ENCODE measurements around the gene TLE2.
"Not testable (repeated sequence)": the region's sequence is repeated elsewhere in the genome, so short reads cannot be mapped to it uniquely, and the experiment has no call there.

The TLE2 gene

DNA sequence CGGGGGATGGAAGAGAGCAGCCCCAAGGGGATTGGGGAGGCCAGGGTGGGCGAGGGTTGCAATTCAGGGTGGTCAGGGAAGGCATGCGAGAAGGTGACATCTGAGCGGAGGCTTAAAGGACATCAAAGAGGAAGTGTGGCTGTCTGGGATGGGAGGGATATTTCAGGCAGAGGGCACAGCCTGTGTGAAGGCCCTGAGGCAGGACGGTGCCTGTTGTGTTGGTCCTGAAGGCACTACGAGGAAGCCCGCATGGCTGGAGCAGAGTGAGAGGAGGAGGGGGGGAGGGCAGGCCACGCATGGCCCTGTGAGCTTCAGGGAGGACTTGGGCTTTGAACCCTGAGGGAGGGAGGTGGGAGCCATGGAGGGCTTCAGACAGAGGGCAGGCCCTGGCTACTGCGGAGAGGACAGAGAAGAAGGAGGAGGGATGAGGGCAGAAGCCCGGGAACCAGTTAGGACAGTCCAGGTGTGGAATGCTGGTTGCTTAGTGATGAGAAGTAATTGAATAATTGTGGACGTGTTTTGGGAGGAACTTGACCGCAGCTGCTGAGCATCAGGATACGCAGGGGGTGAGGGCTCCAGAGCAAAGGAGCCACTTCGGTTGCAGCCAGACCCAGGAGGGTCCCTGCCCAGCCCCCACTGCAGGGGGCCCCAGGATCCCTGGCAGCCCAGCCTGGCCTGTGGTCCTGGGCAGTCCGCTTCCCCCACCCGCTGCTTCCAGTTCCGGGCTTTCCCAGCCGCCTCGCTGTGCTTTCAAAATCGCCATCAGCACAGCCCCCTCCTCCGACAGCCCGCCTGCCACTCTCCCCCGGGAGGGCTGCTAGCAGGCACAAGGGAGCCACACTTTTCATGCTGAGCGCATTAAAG lies 45.5 kb downstream of the TLE2 start:
- no peak for DNase-seq (ENCODE audit: low spot score)

DNA sequence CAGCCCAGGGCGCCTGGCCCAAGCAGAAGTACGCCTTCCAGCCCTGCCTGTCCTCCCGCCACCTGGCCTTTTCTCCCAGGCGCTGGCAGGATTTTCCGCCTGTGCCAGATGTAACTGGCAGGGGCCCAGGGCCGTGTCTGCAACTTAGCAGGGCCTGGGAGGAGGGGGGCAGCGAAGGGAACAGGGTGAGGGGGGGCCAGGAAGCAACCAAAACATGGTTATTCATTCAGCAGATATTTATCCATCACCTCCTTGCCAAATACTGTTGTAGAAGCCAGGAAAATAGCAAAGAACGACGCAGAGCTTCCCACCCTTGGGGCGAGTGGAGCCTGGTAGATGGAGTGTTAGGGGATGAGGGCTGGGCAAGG lies 46.1 kb downstream of the TLE2 start:
- no peak for DNase-seq (ENCODE audit: low spot score)

DNA sequence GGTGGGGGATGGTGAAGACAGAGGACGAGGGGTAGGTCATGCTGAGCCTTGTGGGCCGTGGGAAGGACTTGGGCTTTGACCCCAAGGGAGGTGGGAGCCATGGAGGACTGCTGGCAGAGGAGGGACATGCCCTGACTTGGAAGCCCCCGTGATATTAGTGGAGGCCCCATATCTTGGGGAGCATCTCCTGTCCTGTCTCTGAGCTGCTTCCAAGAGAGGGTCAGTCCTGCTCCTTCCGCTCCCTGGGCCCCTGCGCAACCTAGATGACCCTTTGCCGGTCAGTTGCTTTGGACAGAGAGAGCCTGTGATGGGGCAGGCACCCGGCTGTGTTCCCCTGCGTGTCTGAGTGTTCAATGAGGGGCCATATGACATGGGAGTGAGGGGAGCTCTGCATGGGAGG lies 46.5 kb downstream of the TLE2 start:
- DNase-seq (ENCODE audit: low spot score), result no peak

DNA sequence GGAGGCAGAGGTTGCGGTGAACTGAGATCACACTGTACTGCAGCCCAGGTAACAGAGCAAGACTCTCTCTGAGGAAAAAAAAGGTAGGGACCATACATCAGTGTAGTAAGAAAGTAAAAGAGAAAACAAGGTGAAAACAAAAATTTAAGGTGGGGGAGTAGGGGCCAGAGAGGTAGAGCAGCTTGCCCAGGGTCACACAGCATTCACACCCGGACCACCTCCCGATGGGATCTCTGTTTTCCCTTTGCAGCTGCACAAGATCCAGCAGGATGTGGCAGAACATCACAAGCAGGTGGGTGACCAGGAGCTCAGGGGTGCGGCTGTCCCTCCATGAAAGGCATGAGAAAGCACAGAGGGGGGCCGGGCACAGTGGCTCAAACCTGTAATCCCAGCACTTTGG lies 47.2 kb downstream of the TLE2 start:
- no peak for DNase-seq (ENCODE audit: low spot score)

DNA sequence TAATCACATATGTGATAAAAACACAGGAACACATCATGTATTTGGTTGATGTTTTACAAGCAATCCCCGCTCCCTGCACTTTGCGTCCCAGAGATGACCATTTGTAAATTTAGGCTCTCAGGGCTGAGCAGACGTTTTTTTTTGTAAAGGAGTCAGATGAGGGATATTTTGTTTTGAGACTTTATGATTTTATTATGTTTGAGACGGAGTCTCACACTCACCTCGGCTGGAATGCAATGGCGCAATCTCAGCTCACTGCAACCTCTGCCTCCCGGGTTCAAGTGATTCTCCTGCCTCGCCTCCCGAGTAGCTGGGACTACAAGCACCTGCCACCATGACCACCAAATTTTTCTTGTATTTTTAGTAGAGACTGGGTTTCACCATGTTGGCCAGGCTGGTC lies 50.3 kb downstream of the TLE2 start:
- DNase-seq (ENCODE audit: low spot score), result no peak

DNA sequence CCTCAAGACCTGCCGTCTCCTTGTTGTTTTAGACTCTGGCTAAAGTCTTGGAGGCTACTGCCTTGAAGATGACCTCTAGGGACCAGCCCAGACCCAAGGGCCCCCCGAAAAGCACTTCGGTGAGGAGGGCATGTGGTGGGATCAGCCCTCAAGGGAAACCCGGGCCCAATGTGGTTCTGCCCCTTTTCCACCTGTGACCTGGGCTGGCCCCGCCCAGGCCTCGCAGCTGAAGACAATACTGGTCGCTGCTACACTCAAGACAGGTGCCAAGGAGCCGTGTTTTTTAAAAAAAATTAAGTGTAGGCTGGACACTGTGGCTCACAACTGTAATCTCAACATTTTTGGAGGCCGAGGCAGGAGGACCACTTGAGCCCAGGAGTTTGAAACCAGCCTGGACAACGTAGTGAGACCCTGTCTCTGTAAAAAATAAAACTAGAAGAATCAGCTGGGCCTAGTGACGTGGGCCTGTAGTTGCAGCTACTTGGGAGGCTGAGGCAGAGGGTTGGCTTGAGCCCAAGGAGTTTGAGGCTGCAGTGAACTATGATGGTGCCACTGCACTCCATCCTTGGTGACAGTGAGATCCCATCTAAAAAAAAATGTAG lies 50.8 kb downstream of the TLE2 start:
- DNase-seq (ENCODE audit: low spot score), result no peak

DNA sequence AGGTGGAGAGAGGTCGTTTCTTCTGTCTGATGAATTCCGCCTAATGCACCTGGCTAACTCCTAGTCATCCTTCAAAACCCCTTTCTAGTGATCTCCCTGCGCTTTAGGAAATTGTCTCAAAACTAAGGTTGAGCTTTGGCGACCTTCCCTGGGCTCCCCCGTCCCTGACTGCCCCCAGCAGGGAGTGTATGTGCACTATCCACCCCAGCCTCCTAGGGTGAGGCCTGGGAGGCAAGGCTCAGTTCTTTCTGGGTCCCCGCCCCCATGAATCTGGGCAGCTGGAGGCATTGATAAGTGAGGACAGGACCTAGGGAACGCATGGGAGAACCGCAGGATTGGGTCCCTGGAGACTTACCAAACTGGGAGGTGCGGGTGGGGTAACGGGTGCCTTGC lies 51.3 kb downstream of the TLE2 start:
- DNase-seq (ENCODE audit: low spot score), result no peak

DNA sequence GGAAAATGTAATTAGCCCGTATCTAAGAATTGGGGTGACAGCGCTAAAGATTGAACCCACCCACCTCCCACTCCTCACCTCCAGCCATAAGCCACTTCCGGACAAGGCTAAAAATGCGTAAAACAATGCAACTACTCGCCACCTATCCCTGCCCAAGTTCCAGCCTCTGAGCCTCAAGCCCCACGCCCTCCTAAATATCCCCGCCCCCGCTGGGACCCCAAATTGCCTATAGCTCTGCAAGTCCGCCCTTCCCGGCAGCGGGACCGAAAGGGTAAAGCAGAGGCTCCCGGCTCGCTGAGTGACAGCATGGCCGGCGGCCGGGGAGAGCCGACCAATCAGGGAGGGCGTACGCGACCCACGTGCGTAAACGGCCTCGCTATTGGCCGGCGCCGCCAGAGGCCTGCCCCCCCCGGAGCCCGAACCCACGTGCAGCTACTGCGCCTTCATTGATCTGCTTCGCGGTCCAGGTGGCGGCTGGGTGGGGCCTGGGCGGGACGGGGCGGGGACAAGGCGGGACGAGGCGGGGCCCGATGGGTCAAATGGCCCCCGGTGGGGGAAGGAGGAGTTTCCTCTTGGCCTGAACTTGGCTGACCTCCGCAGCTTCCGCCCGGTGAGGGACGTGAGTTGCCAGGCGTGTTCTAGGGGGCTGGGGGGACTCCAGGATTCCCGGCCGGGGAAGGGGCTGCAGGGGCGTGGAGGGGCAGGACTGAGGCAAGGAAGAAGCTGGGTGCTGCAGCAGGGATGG lies 51.9 kb downstream of the TLE2 start, which contains the start of gene TLE6:
Gene TLE6 (plus strand): TSS at position 564 of the 745 bp plus-strand sequence. CDS start 670 bp downstream, outside the sequence.
- DNase-seq (ENCODE audit: low spot score), result peak; percentile 86

DNA sequence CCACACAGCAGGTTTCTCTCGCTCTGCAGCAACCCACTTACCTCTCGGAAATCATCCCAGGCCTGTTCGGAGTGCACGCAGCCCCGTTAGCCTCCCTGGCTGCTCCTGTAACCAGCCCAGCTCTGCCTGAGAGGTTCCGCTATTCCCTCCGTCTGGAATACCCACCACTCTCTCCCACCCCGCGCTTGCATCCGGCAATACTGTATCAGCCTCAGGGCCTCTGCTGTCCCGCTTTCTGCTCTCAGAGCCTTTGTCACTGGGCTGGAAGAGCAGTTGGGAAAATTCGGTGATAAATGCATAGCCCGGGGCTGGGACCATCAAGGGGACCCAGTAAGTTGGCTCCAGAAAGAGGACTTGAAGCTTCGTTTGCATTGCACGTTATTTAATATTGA lies 52.5 kb downstream of the TLE2 start:
- no peak for DNase-seq (ENCODE audit: low spot score)

DNA sequence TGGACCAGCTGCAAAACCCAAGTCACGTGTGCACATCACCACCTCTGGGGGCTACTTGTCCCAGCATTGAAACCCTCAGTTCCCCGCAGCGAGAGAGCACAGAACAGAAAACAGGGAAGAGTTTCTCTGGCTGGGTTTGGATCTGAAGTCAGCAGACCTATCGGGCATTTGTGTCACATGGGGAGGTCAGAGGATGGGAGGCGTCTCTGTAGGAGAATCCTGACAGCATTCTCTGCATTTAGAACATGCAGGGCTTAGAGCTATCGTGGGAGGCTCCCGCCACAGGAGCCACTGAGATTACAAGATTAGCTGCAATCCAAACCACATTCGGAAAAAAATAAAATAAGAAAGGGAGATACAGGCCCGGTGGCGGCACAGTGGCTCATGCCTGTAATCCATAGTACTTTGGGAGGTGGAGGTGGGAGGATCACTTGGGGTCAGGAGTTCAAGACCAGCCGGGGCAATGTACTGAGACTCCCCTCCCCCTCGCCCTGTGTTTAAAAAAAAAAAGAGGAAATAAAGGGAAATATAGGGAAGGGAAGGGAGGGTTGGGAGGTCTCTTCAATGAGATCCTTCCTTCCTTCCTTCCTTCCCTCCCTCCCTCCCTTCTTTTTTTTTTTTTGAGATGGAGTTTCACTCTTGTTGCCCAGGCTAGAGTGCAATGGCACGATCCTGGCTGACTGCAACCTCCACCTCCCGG lies 54.6 kb downstream of the TLE2 start:
- DNase-seq (ENCODE audit: low spot score), result no peak

DNA sequence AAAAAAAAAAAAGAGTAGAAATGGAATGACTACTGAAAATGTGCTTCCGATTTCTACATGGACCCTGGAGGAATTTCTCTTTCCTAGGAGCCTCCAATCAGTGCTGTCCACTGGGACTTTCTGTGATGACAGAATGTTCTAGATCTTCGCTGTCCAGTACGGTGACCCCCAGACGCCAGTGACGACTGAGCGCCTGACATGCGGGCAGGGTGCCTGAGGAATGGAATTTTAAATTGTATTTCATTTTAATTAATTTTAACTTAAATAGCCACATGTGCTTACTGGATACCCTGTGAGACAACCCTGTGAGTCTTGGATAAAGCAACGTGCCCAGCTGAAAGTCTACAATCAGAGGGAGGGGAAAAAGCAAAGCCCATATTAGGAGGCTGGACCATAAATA lies 55.9 kb downstream of the TLE2 start:
- DNase-seq (ENCODE audit: low spot score), result no peak

DNA sequence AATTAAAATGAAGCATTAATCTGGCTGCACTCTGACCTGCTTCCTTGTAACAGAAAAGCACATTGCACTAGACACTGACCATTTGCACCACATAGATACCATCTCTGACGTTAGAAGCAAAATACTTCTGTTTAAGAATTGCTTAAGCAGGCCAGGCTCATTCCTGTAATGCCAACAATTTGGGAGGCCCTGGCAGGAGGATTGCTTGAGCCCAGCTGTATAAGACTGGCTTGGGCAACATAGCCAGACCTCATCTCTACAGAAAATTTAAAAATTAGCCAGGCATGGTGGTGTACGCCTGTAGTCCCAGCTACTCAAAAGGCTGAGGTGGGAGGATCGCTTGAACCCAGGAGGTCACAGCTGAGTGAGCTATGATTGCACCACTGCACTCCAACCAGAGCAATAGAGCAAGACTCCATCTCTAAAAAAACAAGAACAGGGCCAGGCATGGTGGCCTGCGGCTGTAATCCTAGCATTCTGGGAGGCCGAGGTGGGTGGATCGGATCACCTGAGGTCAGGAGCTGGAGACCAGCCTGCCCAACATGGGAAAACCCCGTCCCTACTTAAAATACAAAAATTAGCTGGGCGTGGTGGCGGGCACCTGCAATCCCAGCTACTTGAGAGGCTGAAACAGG lies 58.8 kb downstream of the TLE2 start:
- no peak for DNase-seq (ENCODE audit: low spot score)

DNA sequence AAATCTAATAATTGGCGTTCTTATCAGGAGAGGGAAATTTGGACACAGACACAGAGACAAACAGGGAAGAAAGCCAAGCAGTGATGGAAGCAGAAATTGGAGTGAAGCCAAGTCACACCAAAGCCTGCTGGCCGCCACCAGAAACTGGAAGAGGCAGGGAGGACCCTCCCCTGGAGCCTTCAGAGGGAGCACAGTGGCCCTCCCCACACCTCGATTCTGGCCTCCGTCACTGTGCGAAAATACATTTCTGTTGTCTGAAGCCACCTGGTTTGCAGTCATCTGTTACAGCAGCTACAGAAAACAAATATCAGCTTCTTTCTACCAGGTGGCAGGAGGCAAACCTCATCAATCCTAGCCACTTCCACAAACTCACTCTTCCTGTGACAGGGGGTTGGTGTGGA lies 60.0 kb downstream of the TLE2 start:
- DNase-seq (ENCODE audit: low spot score), result no peak

DNA sequence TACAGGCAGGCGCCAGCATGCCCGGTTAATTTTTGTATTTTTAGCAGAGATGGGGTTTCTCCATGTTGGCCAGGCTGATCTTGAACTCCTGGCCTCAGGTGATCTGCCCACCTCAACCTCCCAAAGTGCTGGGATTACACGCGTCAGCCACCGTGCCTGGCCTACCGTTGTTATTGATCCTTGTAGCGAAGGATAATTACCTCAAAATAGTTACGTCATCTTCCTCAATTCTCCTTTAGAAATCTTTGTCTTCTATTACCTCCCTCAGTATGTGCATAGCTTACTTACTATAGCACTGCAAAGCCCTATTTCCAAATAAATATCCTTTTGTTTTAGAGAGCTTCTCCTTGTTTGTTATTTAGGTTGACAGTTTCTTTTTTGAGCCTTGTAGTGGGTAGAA lies 61.1 kb downstream of the TLE2 start:
- DNase-seq (ENCODE audit: low spot score), result no peak

DNA sequence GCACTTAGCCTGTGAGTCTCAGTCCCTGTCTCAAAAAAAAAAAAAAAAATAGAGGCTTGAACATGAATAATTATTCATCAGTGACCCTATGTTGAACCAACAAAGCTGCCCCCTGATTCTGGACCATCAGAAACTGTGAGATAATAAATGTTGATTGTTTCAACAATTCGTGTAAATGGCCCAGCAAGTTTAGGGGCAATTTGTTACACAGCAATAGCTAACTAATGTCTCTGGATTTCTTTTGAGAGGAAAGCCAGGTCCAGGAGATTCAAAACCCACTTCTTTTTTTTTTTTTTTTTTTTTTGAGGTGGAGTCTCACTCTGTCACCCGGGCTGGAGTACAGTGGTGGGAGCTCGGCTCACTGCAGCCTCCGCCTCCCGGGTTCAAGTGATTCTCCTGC lies 64.2 kb downstream of the TLE2 start:
- no peak for DNase-seq (ENCODE audit: low spot score)

DNA sequence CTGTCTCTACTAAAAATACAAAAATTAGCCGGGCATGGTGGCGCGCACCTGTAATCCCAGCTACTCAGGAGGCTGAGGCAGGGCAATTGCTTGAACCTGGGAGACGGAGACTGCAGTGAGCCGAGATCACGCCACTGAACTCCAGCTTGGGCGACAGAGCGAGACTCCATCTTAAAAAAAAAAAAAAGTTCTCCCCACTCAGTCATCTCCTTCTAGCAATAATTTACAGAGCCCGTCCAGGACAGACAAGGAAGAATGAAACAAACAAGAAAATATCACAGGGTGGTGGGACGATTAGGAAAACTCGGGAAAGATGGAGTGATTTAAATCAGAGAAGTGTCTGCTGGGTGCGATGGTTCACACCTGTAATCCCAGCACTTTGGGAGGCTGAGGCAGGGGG lies 65.4 kb downstream of the TLE2 start:
- DNase-seq (ENCODE audit: low spot score), result not testable (repeated sequence)

DNA sequence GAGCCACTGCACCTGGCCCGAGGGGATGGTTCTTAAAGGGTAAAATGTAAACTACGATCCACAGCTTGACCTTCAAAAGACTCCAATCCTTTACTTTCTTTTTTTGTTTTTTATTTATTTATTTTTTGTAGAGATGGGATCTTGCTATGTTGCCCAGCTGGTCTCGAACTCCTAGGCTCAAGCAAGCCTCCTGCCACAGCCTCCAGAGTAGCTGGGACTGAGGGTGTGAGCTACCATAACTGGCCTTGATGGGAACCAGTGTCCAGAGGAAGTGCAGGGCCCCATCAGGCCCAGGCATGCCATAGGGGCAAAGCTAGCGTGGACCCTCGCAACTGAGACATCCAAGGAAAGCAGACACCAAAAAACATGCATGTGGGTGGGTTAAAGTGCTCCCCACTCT lies 66.0 kb downstream of the TLE2 start:
- no peak for DNase-seq (ENCODE audit: low spot score)

DNA sequence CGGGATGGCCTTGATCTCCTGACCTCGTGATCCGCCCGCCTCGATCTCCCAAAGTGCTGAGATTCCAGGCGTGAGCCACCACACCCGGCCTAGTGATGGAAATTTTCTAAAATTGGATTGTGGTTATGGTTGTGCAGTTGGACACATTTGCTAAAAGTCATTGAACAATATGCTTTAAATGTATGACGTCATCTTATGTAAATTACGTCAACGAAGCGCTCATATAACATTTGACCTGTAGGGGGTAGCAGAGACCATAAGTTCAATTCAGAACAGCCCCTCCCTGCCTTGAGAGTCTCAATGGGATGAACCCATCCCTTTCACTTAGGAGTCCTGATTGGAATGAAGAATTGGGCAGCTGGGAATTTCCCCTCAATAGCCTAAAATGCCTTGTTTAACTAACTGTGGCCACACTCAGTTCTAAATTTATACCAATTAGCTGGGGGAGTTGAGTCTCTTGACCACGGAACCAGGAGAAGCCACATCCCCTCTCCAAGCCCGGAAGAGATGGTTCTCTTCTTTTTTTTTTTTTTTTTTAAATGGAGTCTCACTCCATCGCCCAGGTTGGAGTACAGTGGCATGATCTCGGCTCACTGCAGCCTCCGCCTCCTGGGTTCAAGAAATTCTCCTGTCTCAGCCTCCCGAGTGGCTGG lies 66.9 kb downstream of the TLE2 start:
- peak; percentile 72 for DNase-seq (ENCODE audit: low spot score)

DNA sequence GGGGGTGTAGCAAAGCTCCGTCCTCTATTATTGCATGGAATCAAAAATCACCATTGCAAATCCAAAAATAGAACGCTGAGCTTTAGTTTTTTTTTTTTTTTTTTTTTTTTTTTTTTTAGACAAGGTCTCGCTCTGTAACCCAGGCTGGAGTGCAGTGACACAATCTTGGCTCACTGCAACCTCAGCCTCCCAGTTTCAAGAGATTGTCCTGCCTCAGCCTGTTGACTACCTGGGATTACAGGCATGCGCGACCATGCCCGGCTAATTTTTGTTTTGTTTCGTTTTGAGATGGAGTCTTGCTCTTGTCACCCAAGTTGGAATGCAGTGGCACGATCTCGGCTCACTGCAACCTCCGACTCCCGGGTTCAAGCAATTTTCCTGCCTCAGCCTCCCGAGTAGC lies 69.0 kb downstream of the TLE2 start:
- DNase-seq (ENCODE audit: low spot score), result no peak

DNA sequence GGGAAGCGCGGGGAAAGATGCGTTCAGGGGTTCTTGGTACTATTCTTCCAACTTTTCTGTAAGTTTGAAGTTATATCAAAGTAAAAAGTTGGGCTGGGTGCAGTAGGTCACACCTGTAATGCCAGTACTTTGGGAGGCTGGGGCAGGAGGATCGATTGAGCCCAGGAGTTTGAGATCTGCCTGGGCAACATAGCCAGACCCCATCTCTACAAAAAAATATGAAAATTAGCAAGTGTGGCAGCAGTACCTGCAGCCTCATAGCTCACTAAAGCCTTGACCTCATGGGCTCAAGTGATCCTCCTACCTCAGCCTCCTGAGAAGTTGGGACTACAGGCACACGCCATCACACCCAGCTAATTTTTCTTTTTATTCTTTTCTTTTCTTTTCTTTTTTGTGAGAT lies 71.9 kb downstream of the TLE2 start:
- DNase-seq (ENCODE audit: low spot score), result no peak

DNA sequence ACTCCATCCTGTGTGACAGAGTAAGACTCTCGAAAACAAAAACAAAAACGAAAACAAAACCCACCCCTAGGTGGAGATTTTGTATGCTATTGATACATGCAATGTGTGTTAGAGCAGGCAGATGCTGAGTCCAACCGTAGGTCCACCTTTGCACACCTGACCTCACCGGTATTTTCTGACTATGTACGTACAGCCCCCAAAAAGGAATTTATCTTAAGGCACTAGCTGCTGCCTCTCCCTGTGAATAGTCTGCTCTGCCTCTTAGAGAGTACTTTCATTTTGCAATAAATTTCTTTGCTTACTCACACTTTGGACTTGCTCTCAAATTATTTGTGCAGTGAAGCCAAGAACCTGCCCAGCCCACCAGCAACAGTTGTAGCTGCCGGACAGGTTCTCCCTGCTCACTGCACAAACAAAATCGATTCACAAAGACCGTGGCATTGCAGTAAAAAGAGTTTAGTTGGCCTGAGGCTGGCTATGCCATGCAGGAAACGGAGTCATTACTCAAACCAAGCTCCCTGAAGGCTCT lies 76.1 kb downstream of the TLE2 start:
- no peak for DNase-seq (ENCODE audit: low spot score)
